ENCODE results near the gene NATD1.
"Not testable (repeated sequence)": the region's sequence is repeated elsewhere in the genome, so short reads cannot be mapped to it uniquely, and the experiment has no call there.

The NATD1 gene

GRCh38 chr17:21243516-21244303, 9.5 kb downstream of the NATD1 start:
- DNase-seq = no peak

- DNase-seq = no peak
Observed at GRCh38 chr17:21242780-21243515, 10.3 kb downstream of the NATD1 start.

- DNase-seq = no peak
Observed at GRCh38 chr17:21242026-21242697, 11.0 kb downstream of the NATD1 start.

GRCh38 chr17:21241564-21241963, 11.6 kb downstream of the NATD1 start:
- DNase-seq = no peak

DNA sequence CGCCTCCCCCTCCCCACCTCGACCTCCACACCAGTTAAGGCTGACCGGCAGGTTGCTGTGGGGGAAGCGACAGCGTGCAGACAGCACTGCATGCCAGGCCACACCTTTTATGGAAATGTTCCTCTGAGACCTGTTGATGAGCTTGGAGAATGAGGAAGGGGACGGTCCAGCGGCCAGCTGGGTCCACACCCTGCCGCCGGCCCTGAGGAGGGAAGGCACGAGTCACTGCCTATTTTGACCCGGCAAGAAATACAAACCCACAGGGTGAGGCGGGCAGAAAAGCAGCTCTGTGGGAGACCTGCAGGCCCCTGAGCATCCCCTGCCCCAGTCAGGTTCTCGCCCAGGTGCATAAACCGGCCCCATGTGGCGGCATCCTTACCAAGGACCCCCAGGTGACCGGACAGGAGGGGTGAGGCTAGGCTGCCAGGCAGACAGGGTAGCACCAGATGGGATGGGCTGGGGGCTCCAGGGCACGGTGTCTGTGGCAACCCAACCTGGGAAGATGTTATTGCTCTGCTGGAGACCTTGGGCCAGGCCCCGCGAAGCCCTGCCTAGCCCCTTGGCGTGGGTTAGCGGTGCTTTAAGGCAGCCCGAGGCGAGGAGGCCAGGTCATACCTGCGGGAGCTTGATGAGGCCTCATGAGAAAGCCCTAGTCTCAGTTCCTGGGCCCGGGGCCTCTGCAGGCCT, 12.7 kb downstream of the NATD1 start:
- no peak for DNase-seq

DNA sequence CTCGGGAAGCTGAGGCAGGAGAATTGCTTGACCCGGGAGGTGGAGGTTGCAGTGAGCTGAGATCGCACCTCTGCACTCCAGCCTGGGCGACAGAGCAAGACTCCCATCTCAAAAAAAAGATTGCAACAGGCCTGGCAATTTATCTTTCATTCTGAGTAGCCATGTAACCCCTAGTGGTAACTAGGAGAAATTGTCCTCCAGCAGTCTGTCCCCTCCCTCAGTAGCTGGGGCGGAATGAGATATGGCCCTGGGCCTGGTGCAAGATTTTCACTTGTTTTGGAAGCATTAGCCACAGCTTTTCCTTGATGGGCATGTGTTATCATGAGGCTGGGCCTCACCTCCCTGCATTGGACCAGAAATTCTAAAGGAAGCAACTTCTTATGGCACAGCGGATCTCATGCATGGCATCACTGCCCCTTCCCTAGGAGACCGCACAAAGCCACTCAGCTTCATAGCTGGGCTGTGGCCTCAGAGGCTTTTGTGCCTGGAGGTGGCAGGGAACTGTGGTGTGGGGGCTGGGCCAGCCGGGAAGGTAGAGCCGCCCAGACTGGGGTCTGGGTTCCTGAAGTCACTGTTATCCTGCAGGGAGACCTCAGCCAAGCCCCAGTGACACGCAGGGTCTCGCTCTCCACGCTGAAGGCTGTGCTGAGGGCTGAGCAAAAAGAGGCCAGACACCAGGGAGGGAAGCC, 13.4 kb downstream of the NATD1 start:
- DNase-seq = peak; percentile 53

DNA sequence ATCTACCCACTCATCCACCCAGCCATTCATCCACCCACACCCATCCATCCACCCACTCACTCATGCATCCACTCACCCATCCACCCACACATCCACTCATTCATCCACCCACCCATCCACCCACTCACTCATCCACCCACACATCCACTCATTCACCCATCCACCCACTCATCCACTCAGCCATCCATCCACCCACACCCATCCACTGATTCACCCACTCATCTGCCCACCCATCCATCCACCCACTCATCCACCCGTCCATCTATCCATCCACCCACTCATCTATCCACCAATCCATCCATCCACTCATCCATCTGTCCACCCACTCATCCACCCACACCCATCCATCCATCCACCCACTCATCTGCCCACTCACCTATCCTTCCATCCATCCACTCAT, 17.3 kb downstream of the NATD1 start:
- no peak for DNase-seq

DNA sequence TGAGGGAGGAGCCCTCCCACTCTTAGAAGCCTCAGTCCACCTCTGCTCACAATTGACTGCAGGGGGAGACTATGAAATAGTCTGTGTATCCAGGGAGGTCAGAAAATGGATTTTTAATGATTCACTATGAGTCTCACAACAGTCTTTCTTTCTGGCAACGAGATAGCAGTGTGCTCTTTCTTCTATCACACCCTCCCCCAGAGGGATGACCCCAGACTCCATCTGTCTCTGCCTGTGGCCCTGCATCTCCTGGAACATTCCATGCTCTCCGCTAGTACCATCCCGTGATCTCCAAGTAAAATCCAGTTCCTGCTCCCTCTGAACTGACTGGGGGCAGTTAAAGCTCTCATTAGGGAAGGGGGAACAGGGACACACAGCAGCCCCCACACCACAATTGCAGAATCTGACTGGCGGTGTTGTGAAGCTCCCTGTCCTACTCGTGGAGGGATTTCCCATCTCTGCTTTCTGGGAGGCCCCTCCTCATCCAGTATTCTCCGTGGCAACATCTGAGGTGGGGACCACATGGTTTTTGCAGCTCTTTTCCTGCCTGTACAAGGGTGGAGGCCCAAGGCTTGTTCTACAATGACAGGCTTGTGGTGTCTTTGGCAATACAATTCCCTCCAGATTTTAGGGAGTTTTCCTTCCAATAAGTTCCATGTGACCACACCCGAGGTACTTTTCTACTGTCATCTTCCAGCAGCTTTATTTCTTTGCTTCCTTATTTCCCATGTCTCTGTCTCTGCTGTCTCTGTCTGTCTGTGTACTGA, 19.4 kb downstream of the NATD1 start:
- no peak for DNase-seq

DNA sequence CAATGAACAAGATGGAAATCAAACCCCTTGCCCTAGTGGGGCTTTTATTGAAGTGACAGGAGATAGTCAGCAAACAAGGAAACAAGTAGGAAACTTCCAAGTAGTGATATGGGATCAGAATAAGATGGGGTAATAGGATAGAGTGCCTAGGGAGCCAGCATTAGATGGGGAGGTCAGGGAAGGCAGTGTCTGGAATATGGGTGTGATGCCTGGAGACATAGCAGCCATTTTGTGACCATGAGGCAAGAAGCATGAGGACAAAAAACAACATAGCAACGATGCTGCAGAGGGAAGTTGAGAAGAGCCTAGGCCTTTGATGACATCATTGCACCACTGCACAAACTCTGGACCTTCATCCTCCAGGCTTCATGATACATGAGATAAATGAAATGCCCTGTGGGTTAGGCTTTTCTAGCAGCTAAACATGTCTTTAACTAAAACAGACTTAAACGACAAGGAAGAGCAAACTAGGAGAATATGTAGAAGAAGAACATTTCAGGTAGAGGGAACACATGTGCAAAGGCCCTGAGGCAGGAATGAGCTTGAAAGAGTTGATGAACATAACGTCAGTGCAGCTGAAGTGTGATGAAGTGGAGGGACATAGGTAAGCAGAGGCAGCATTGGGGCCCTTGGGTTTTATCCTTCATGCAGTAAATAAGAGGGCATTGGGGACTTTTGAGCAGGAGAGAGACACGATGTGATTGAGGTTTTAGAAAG, 21.0 kb downstream of the NATD1 start:
- DNase-seq = no peak

DNA sequence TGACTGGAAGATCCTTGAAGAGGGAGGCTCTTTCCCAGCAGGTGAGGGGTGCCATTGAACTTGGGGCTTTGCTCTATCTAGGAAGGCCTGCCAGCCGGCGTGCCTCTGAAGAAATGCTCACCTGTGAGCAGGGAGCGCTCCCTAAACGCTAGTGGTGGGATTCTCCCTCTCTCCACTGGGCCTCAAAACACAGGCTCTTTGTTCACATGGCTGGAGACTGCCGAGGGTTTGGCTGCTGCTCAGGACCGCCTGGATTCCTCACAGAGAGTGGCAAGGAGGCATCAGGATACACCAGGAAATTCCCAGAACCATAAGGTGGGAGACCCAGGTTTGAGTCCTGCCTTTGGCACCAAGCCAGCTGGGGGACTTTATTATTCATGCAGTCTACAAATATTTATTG, 21.7 kb downstream of the NATD1 start:
- no peak for DNase-seq

GRCh38 chr17:21228845-21229244, 24.4 kb downstream of the NATD1 start:
- no peak for DNase-seq

DNA sequence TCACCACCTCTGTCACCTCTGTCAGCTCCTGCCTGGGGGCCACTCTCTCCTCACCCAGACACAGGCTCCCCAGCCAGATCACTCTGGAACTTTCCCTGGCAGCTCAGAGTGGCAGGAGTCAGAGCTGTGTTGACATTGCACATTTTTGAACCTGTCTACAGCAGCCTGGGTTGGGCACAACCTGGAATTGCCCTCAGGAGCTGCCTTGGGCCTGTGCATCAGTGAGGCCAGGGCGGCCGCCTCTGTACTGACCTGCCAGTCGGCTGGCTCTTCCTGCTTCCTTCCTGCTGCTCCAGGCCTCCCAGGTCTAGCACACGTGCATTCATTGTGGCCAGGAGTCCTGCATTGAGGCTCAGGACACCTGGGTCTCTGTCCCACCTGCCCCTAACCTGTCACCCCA, 25.1 kb downstream of the NATD1 start:
- no peak for DNase-seq

GRCh38 chr17:21227277-21227676, 25.9 kb downstream of the NATD1 start:
- not testable (repeated sequence) for DNase-seq

- no peak for DNase-seq
Observed at GRCh38 chr17:21223086-21223485, 30.1 kb downstream of the NATD1 start.

DNA sequence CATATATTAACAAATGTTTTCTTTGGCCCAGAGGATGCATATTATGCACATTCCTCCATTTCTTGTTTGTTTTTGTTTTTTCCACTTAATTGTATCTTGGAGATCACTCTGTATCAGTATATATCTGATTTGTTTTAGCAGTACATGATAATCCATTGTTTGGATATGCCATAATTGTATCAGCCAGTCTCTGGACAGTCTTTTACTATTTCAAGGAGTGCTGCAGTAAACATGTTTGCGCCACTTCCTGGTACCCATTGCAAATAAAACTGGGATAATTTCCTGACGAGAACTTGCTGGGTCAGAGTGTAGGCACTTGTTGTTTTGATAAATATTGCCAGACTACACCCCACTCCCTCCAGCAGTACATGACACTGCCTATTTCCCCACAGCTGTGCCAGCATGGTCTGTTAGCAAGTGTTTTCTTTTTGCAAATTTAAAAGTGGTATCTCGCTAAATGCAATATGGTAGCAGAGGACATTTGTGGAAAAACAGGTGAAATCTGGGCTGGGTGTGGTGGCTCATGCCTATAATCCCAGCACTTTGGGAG, 34.3 kb downstream of the NATD1 start:
- DNase-seq = no peak

DNA sequence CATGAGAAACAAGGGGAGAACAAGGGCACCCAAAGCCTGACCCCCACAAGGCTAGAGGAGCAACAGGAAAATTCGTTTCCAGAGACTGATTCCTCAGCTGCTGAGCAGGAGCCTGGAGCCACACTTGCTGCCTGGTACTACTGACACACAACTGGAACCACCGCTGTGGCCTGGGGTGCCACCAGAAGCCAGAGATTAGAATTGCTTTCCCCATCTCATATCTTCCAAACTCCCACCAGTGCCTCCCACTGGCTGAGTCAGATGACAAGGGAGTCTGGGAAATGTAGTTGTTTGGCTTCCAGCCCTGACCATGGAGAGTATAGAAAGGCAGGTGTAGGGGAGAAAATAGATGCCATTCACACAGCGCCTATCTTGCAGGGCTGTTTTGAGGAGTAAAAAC, 35.1 kb downstream of the NATD1 start:
- DNase-seq = no peak

- DNase-seq = no peak
Observed at GRCh38 chr17:21217346-21217745, 35.9 kb downstream of the NATD1 start.

- no peak for DNase-seq
Observed at GRCh38 chr17:21215935-21216334, 37.3 kb downstream of the NATD1 start.

DNA sequence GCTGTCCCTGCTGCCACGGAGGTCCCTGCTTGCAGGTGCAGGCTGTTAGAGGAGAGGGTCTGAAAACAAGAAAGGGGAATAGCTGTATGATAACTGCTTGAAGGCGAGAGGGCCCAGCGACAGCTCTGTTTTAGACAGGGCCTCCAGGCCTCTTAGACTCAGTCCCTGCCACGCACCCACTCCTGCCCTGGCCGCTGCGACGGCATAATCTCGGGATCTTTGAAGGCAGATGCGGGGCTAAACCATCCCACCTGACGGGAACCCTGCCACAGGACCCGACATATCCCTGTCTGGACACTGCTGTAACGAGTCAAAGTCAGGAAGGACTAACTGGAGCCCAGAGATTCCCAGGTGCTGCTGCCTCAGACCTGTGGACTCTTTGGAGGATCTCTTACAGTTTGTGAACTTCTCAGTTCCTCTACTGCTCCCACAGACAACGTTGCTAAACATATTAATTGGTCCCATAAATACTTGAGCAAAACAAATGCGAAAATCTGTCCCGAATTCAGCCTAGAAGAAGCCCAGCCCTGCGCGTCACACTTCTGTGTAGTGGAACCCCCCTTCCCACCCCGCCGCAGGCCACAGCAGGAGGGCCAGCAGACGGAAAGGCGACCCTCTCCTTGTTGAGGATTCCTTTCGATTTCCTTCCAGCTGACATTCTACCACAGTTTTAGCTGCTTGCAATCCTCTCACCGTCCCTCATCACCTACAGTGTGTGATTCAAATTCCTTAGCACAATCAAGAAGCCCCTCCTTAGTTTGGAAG, 38.3 kb downstream of the NATD1 start:
- DNase-seq = peak; percentile 29
